Measurements from ENCODE around the gene PCDHGA10.
"Not testable (repeated sequence)": the region's sequence is repeated elsewhere in the genome, so short reads cannot be mapped to it uniquely, and the experiment has no call there.

PCDHGA10 gene

DNA sequence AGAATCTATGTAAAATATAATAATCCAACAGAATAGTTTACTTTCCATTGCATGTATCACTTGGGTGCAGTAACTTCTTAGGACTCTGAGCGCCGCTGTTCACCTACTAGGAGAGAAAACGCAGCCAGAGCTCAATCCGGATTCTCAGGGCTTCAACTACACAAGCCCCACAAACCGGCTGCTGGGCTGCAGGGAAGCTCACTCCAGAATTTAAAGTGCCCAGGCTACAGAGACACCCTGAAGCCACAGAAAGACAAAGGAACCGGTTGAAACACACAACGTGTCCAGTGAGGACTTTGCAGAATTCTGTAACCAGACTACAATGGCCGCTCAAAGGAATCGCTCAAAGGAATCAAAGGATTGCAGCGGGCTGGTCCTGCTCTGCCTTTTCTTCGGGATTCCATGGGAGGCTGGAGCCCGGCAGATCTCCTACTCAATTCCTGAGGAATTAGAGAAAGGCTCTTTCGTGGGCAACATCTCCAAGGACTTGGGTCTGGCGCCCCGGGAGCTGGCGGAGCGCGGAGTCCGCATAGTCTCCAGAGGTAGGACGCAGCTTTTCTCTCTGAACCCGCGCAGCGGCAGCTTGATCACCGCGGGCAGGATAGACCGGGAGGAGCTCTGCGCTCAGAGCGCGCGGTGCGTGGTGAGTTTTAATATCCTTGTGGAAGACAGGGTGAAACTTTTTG lies at the start of gene PCDHGA10:
Gene PCDHGA10, plus strand, starts transcription at position 134 of the 686 bp plus-strand sequence. Its CDS starts 189 bp downstream, at position 323.
- DNase-seq = peak; percentile 41

GRCh38 chr5:141363952-141364660 lies 48.7 kb upstream of the PCDHGA10 start, which contains the start of gene PCDHGA5:
Gene PCDHGA5, plus strand, starts transcription at chr5:141364162. Its CDS starts 169 bp downstream, at chr5:141364331.
- no peak for DNase-seq

GRCh38 chr5:141366016-141366896 lies 46.5 kb upstream of the PCDHGA10 start:
- DNase-seq = no peak

DNA sequence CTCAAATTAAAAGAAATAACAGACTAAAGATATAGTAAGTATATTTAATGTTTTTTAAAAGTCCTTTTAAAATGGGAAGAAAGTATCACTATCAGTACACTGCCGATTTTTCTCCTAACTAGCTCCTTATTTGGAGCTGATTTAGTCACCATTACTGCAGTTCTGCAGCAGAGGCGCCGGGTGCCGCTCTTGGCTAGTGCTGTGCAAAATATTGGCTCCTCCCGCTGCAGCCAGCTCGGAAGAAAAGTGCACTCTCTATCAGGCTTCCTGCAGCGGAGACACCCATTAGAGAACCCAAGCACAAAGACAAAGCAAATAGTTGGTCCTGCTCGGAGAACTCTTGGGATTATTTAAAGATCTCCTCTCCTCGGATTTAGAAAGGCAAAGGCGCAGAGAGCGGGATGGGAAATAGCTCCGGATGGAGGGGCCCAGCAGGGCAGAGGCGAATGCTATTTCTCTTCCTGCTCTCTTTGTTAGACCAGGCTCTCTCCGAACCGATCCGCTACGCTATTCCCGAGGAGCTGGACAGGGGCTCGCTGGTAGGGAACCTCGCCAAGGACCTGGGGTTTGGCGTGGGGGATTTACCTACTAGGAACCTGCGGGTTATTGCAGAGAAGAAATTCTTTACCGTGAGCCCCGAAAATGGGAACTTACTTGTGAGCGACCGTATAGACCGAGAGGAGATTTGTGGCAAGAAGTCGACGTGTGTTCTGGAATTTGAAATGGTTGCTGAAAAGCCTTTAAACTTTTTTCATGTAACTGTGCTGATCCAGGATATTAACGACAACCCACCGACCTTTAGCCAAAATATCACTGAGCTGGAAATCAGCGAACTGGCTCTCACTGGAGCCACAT lies 42.6 kb upstream of the PCDHGA10 start, which contains the start of gene PCDHGB3:
Gene PCDHGB3, plus strand, starts transcription at position 249 of the 855 bp plus-strand sequence. Its CDS starts 153 bp downstream, at position 402.
- DNase-seq = no peak

DNA sequence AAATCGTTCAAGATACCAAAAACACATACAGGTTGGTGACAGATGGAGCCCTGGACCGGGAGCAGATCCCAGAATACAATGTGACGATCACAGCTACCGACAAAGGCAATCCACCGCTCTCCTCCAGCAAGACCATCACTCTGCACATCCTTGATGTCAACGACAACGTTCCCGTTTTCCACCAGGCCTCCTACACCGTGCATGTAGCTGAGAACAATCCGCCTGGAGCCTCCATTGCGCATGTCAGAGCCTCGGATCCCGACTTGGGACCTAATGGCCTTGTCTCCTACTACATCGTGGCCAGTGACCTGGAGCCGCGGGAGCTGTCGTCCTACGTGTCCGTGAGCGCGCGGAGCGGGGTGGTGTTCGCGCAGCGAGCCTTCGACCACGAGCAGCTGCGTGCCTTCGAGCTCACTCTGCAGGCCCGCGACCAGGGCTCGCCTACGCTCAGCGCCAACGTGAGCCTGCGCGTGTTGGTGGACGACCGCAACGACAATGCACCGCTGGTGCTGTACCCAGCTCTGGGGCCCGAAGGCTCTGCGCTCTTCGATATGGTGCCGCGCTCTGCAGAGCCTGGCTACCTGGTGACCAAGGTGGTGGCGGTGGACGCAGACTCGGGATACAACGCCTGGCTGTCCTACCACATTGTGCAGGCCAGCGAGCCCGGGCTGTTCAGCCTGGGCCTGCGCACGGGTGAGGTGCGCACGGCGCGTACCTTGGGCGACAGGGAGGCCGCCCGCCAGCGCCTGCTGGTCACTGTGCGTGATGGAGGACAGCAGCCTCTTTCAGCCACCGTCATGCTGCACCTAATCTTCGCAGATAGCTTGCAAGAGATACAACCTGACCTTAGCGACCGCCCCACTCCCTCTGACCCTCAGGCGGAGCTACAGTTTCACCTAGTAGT lies 41.0 kb upstream of the PCDHGA10 start:
- DNase-seq = no peak

DNA sequence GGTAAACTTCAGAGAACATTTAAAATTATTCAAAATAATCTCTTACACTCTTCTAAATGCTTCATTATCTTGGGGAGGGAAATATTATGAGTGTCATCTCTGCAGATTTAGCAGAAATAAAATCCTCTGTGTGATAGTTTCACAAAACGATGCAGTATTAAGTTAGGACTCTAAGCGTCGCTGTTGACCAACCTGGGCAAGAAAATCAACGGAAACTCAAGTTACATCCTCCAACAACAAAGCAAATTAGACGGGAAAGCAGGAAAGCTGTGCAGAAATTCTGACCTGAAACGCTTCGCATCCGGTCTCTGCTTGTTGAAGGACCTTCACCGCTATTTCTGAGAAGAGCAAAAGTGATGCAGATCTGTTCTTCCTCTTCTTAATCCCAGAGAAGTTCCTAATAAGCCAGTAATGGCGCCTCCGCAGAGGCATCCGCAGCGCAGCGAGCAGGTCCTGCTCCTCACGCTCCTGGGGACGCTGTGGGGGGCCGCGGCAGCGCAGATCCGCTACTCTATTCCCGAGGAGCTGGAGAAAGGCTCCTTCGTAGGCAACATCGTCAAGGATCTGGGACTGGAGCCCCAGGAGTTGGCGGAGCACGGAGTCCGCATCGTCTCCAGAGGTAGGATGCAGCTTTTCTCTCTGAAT lies 39.0 kb upstream of the PCDHGA10 start, which contains the start of gene PCDHGA6:
Gene PCDHGA6, plus strand, starts transcription at position 219 of the 645 bp plus-strand sequence. Its CDS starts 193 bp downstream, at position 412.
- no peak for DNase-seq

- no peak for DNase-seq
Observed at GRCh38 chr5:141374627-141375026, 38.2 kb upstream of the PCDHGA10 start.

GRCh38 chr5:141375444-141376155 lies 37.2 kb upstream of the PCDHGA10 start:
- not testable (repeated sequence) for DNase-seq

DNA sequence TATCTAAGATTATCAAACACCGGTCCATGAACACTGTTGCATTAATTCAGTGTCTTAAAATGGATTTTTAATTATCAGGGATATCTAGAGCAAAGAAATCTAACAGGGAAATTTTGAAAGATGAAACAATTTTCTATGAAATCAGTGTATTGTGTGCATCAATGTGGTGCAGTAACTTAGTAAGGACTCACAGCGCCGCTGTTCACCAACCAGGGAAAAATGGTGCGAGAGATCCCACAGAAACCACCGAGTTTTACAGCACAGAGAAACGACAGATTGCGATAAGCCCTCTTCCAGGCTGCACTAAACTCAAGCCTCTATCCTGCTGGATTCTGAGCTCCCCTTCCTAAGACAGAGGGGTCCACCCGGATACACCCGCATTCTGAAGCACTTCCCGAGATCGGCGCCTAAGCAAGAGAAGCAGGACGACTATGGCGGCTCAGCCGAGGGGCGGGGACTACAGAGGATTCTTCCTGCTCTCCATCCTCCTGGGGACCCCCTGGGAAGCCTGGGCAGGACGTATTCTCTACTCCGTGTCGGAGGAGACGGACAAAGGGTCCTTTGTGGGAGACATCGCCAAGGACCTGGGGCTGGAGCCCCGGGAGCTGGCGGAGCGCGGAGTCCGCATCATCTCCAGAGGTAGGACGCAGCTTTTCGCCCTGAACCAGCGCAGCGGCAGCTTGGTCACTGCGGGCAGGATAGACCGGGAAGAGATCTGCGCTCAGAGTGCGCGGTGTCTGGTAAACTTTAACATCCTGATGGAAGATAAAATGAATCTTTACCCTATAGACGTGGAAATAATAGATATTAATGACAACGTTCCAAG lies 30.1 kb upstream of the PCDHGA10 start, which contains the start of gene PCDHGA7:
Gene PCDHGA7, plus strand, starts transcription at position 274 of the 826 bp plus-strand sequence. Its CDS starts 158 bp downstream, at position 432.
- no peak for DNase-seq

DNA sequence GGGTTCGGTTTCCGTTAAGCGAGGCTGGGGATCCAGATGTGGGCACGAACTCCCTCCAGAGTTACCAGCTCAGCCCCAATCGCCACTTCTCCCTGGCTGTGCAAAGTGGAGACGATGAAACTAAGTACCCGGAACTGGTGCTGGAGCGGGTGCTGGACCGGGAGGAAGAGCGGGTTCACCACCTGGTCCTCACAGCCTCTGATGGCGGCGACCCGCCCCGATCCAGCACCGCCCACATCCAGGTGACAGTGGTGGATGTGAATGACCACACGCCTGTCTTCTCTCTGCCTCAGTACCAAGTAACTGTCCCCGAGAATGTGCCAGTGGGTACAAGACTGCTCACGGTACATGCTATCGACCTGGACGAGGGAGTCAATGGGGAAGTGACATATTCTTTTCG lies 29.4 kb upstream of the PCDHGA10 start:
- no peak for DNase-seq

DNA sequence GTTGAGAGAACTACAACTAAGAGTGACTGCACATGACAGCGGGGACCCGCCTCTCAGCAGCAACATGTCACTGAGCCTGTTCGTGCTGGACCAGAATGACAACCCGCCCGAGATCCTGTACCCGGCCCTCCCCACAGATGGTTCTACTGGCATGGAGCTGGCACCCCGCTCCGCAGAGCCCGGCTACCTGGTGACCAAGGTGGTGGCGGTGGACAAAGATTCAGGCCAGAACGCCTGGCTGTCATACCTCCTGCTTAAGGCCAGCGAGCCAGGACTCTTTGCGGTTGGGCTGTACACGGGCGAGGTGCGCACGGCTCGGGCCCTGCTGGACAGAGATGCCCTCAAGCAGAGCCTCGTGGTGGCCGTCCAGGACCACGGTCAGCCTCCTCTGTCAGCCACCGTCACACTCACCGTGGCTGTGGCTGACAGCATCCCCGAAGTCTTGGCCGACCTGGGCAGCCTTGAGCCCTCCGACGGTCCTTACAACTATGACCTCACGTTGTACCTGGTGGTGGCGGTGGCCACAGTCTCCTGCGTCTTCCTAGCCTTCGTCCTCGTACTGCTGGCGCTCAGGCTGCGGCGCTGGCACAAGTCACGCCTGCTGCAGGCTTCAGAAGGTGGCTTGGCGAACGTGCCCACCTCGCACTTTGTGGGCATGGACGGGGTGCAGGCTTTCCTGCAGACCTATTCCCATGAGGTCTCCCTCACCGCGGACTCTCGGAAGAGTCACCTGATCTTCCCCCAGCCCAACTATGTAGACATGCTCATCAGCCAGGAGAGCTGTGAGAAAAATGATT lies 28.1 kb upstream of the PCDHGA10 start:
- no peak for DNase-seq

DNA sequence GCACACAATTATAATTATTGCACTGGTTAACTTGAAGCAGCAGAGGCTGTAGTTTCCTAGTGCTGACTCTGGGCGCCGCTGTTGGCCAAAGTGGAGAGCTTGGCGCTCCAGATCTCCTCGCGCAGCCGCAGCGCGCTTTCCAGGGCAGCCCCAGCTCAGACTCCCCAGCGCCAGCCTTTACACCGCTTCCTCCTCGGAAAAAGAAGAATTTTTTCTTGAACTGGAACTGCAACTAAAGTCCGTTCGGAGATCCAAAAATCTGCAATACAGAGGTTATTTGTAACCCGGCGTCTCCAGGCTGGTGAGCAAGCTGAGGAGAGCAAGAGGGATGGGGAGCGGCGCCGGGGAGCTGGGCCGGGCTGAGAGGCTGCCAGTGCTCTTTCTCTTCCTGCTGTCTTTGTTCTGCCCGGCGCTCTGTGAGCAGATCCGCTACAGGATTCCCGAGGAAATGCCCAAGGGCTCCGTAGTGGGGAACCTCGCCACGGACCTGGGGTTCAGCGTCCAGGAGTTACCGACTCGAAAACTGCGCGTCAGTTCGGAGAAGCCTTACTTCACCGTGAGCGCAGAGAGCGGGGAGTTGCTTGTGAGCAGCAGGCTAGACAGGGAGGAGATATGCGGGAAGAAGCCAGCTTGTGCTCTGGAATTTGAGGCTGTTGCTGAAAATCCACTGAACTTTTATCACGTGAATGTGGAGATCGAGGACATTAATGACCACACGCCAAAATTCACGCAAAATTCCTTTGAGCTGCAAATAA lies 25.1 kb upstream of the PCDHGA10 start, which contains the start of gene PCDHGB4:
Gene PCDHGB4, plus strand, starts transcription at position 142 of the 755 bp plus-strand sequence. Its CDS starts 187 bp downstream, at position 329.
- DNase-seq = not testable (repeated sequence)

- DNase-seq = no peak
Observed at GRCh38 chr5:141388661-141389060, 24.1 kb upstream of the PCDHGA10 start.

DNA sequence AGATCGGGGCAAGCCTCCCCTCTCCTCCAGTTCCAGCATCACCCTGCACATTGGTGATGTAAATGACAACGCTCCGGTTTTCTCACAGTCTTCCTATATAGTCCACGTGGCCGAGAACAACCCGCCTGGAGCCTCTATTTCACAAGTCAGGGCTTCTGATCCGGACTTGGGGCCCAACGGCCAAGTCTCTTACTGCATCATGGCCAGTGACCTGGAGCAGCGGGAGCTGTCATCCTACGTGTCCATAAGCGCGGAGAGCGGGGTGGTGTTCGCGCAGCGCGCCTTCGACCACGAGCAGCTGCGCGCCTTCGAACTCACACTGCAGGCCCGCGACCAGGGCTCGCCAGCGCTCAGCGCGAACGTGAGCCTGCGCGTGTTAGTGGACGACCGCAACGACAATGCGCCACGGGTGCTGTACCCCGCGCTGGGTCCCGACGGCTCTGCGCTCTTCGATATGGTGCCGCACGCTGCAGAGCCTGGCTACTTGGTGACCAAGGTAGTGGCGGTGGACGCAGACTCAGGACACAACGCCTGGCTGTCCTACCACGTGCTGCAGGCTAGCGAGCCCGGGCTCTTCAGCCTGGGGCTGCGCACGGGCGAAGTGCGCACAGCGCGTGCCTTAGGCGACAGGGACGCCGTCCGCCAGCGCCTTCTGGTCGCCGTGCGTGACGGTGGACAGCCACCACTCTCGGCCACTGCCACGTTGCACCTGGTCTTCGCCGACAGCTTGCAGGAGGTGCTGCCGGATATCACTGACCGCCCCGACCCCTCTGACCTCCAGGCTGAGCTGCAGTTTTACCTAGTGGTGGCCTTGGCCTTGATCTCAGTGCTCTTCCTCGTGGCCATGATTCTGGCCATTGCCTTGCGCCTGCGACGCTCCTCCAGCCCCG lies 23.4 kb upstream of the PCDHGA10 start:
- DNase-seq = no peak

DNA sequence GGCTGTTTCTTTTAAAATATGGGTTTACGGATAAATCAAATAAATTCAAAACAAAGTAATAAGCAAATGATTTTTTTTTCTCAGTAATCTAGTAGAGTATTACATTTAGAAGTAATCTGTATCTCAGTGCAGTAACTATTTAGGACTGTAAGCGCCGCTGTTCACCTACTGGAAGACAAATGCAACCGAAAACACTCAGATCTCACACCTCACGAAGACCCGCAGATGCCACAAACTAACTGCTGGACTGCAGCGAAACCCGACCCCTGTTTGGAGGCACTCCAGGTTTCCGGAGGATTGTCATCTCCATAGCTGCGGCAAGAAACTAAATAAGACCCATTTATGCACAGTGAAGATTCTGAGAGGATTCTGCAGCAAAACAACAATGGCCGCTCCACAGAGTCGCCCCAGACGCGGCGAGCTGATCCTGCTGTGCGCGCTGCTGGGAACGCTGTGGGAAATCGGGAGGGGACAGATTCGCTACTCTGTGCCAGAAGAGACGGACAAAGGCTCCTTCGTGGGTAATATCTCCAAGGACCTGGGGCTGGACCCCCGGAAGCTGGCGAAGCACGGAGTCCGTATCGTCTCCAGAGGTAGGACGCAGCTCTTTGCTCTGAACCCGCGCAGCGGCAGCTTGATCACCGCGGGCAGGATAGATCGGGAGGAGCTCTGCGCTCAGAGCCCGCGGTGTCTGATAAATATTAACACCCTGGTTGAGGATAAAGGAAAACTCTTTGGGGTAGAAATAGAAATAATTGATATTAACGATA lies 20.2 kb upstream of the PCDHGA10 start, which contains the start of gene PCDHGA8:
Gene PCDHGA8, plus strand, starts transcription at position 205 of the 770 bp plus-strand sequence. Its CDS starts 181 bp downstream, at position 386.
- DNase-seq = no peak

Measured in activated gamma-delta T cell treated with Interleukin-2 at 50 U/mL for 16 hours (primary cell).